NB4 (cell line): ENCODE measurements around the gene NRN1L.

Experiments
- POLR2A ChIP-seq: IDR thresholded peaks from 2 replicates; pipeline ENCODE4 v1.6.1; 2011; ENCODE audit warnings: mild to moderate bottlenecking; ENCODE audit not compliant: insufficient read length; ENCODE audit errors: extremely low read depth
- TF ChIP-seq, protein P1 (sequence below): IDR thresholded peaks from one replicate; pipeline ENCODE4 v1.5.1; 2012; ENCODE audit warnings: low read depth, low read length

DNA sequence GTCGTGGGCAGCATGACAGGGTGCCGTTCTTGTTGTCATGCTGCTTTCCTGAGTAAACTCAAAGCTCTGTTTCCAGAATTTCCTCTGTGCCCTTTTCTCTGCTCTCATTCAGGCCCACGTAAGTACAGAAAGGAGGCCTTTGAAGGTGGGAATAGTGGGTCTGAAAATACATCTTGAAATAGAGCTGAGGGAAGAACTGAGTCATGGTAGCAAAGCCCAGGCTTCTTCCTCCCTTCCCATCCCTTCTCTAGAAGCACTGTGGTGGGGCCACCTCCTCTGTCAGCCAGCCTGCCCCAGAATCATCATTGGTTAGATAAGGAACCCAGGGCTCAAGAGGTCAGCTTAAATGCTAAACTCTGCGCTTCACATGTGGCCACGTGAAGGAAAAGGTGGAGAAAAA, 37.5 kb downstream of the NRN1L start:
- TF ChIP-seq, protein P1, sequence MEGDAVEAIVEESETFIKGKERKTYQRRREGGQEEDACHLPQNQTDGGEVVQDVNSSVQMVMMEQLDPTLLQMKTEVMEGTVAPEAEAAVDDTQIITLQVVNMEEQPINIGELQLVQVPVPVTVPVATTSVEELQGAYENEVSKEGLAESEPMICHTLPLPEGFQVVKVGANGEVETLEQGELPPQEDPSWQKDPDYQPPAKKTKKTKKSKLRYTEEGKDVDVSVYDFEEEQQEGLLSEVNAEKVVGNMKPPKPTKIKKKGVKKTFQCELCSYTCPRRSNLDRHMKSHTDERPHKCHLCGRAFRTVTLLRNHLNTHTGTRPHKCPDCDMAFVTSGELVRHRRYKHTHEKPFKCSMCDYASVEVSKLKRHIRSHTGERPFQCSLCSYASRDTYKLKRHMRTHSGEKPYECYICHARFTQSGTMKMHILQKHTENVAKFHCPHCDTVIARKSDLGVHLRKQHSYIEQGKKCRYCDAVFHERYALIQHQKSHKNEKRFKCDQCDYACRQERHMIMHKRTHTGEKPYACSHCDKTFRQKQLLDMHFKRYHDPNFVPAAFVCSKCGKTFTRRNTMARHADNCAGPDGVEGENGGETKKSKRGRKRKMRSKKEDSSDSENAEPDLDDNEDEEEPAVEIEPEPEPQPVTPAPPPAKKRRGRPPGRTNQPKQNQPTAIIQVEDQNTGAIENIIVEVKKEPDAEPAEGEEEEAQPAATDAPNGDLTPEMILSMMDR: no peak
- TF ChIP-seq POLR2A: no peak
